Measurements from ENCODE around the gene GGCX.

GRCh38 chr2:85580206-85580605 is 18.9 kb upstream of the GGCX start:
- TF ChIP-seq, protein P1, sequence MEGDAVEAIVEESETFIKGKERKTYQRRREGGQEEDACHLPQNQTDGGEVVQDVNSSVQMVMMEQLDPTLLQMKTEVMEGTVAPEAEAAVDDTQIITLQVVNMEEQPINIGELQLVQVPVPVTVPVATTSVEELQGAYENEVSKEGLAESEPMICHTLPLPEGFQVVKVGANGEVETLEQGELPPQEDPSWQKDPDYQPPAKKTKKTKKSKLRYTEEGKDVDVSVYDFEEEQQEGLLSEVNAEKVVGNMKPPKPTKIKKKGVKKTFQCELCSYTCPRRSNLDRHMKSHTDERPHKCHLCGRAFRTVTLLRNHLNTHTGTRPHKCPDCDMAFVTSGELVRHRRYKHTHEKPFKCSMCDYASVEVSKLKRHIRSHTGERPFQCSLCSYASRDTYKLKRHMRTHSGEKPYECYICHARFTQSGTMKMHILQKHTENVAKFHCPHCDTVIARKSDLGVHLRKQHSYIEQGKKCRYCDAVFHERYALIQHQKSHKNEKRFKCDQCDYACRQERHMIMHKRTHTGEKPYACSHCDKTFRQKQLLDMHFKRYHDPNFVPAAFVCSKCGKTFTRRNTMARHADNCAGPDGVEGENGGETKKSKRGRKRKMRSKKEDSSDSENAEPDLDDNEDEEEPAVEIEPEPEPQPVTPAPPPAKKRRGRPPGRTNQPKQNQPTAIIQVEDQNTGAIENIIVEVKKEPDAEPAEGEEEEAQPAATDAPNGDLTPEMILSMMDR (IDR thresholded peaks at IDR 0.05) = no peak
- TF ChIP-seq POLR2AphosphoS5 (IDR thresholded peaks at IDR 0.05) = no peak
